Measurements from ENCODE around the gene ASB15. TPM values are rescaled to one million over a fixed set of nuclear protein-coding genes. Genes with fewer than 3 reads are reported as not detected.

Gene ASB15
- total RNA-seq, 1 experiment from 2014 or later, result not detected

GRCh38 chr7:123608991-123609882 is 7.6 kb downstream of the ASB15 start:
- Histone ChIP-seq H3K4me3 (ENCODE audit: low read depth in 2 of 2, low read length in 2 of 2) (no peak overlapping the region), H3K27me3 (ENCODE audit: control insufficient read depth, insufficient read depth, low read length) (no peaks in the 10 kb centered on the region; the same call in 1 of the 2 replicates), H3K9me3 (ENCODE audit: control insufficient read depth, insufficient read depth, low read depth, low read length) (no peaks in the 10 kb centered on the region), H3K36me3 (ENCODE audit: control insufficient read depth, insufficient read depth, low read length) (no peaks in the 10 kb centered on the region), H3K27ac (ENCODE audit: low read length) (no peak overlapping the region), H3K4me1 (ENCODE audit: control insufficient read depth, insufficient read depth, low read length) (no peaks in the 10 kb centered on the region)
- CTCF ChIA-PET, result no interaction called here
- POLR2A ChIA-PET, result no interaction called here
- in situ Hi-C loops (cut with HindIII; ENCODE audit: low pct_unique_long_range_greater_than_20kb, low sequenced_read_pairs) (no loop called here), intact Hi-C loops (cut with micrococcal nuclease; ENCODE audit: unreplicated experiment) (no loop called here)
- DNase-seq (ENCODE audit: low read depth, low spot score), result no peak
- ATAC-seq, result no peak
- no TSS peak for BruUV-seq (replicated peaks)
- TF ChIP-seq TCF7L2 (IDR thresholded peaks at IDR 0.05; ENCODE audit: low read depth, low read length) (no peak), POLR2AphosphoS5 (IDR thresholded peaks at IDR 0.05; ENCODE audit: low read depth, low read length) (no peak), REST (IDR thresholded peaks at IDR 0.05; ENCODE audit: insufficient read depth in 1 of 2, low read depth in 2 of 2, low read length in 1 of 2) (no peak), SIN3A (IDR thresholded peaks at IDR 0.05; ENCODE audit: borderline replicate concordance, insufficient read depth, low read depth, low read length) (no peak)
- TF ChIP-seq, protein P1, sequence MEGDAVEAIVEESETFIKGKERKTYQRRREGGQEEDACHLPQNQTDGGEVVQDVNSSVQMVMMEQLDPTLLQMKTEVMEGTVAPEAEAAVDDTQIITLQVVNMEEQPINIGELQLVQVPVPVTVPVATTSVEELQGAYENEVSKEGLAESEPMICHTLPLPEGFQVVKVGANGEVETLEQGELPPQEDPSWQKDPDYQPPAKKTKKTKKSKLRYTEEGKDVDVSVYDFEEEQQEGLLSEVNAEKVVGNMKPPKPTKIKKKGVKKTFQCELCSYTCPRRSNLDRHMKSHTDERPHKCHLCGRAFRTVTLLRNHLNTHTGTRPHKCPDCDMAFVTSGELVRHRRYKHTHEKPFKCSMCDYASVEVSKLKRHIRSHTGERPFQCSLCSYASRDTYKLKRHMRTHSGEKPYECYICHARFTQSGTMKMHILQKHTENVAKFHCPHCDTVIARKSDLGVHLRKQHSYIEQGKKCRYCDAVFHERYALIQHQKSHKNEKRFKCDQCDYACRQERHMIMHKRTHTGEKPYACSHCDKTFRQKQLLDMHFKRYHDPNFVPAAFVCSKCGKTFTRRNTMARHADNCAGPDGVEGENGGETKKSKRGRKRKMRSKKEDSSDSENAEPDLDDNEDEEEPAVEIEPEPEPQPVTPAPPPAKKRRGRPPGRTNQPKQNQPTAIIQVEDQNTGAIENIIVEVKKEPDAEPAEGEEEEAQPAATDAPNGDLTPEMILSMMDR (IDR thresholded peaks at IDR 0.05), result no peak

DNA sequence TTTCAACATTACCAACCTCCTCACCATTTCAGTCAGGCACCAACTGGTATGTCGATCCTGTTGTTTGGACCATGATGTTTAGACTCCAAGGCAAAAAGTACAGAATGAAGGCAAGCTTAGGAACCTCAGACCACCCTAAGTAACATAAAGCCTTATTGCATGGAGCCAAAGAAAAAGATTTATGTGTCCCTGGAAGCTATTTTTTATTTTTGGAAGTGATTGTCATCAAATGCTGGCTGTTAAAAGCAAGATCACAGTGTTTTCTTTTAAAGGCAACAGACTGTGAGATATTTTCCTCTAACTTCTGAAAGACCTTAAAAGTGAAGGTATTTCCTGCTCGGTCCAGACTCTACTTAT is 8.2 kb downstream of the ASB15 start:
- intact Hi-C loops (cut with micrococcal nuclease; ENCODE audit: unreplicated experiment), result no loop called here
- H3K4me3 ChIP-seq (ENCODE audit: low read depth in 2 of 2, low read length in 2 of 2), result no peak overlapping the region
- no peaks in the 10 kb centered on the region; the same call in 1 of the 2 replicates for H3K27me3 ChIP-seq (ENCODE audit: control insufficient read depth, insufficient read depth, low read length)
- no peak for DNase-seq (ENCODE audit: low read depth, low spot score)
- POLR2A ChIA-PET, result no interaction called here
- no peaks in the 10 kb centered on the region for H3K36me3 ChIP-seq (ENCODE audit: control insufficient read depth, insufficient read depth, low read length)
- TF ChIP-seq, protein P1 (IDR thresholded peaks at IDR 0.05), result no peak
- TF ChIP-seq POLR2AphosphoS5 (IDR thresholded peaks at IDR 0.05; ENCODE audit: low read depth, low read length) (no peak), TCF7L2 (IDR thresholded peaks at IDR 0.05; ENCODE audit: low read depth, low read length) (no peak), REST (IDR thresholded peaks at IDR 0.05; ENCODE audit: insufficient read depth in 1 of 2, low read depth in 2 of 2, low read length in 1 of 2) (no peak), SIN3A (IDR thresholded peaks at IDR 0.05; ENCODE audit: borderline replicate concordance, insufficient read depth, low read depth, low read length) (no peak)
- in situ Hi-C loops (cut with HindIII; ENCODE audit: low pct_unique_long_range_greater_than_20kb, low sequenced_read_pairs), result no loop called here
- no peaks in the 10 kb centered on the region for H3K9me3 ChIP-seq (ENCODE audit: control insufficient read depth, insufficient read depth, low read depth, low read length)
- ATAC-seq, result no peak
- no peaks in the 10 kb centered on the region for H3K4me1 ChIP-seq (ENCODE audit: control insufficient read depth, insufficient read depth, low read length)
- H3K27ac ChIP-seq (ENCODE audit: low read length), result no peak overlapping the region
- BruUV-seq (replicated peaks), result no TSS peak
- CTCF ChIA-PET, result no interaction called here

Data from Panc1 (cell line).